Urinary bladder (tissue), 4 donors: ENCODE measurements around the gene TMEM140. TPM values are rescaled to one million over a fixed set of nuclear protein-coding genes. Genes with fewer than 3 reads are reported as not detected.
A peak's percentile ranks its signal among the peaks of the same experiment; 100 is the strongest.
"Not testable (repeated sequence)": the region's sequence is repeated elsewhere in the genome, so short reads cannot be mapped to it uniquely, and the experiment has no call there.

ENCODE experiments used
- DNase-seq: peaks from one replicate; pipeline ENCODE4 v3.0.0-alpha.2; 2015; ENCODE audit errors: extremely low spot score
- H3K27ac ChIP-seq: one replicate; pipeline ENCODE4 v1.5.1; 2013; ENCODE audit warnings: low read depth, mild to moderate bottlenecking, moderate library complexity
- H3K36me3 ChIP-seq: one replicate; pipeline ENCODE4 v1.6.1; 2013; ENCODE audit warnings: mild to moderate bottlenecking, moderate library complexity; ENCODE audit not compliant: insufficient read depth
- H3K4me1 ChIP-seq: one replicate; pipeline ENCODE4 v1.6.1; 2013; ENCODE audit warnings: mild to moderate bottlenecking, moderate library complexity; ENCODE audit not compliant: insufficient read depth
- H3K4me3 ChIP-seq: one replicate; pipeline ENCODE4 v1.5.1; 2013; ENCODE audit warnings: low read depth, low read length
- WGBS: extraction: QIAGEN DNeasy Blood & Tissue Kit; methylation state at CpG from one replicate; pipeline ENCODE4 v1.1.7; 2013; 5-methylcytosine and 5-hydroxymethylcytosine counted together
- polyA plus RNA-seq: library from polyadenylated mRNA; stranded (reverse); fragments of 200-250 nt; gene quantifications from one replicate; pipeline ENCODE4 v1.2.3, GENCODE V29; 2013
- total RNA-seq: library from RNA; depleted of rRNA; stranded (reverse); fragments of >200 nt; gene quantifications from one replicate; pipeline ENCODE4 v1.2.3, GENCODE V29; 2014
- donor health status: healthy with polysubstance abuse.
- donor health status: healthy.

Gene TMEM140
- total RNA-seq (9.2 TPM), polyA plus RNA-seq (18.1 TPM)

- H3K36me3 ChIP-seq, result no peaks in the 10 kb centered on the region
- 13% methylated on average over 13 of the region's 13 CpGs for WGBS
- no peaks in the 10 kb centered on the region for H3K4me1 ChIP-seq
- H3K27ac ChIP-seq, result peak within 1 kb of the TSS; percentile 98
- DNase-seq, result no peak
- H3K4me3 ChIP-seq, result peak within 1 kb of the TSS; percentile 57
Measured at GRCh38 chr7:135147899-135148721, at the start of gene TMEM140. TSS of gene TMEM140 (plus strand) at chr7:135148072. CDS start at chr7:135164442, 16,370 bp downstream.

- Histone ChIP-seq H3K4me1 (no peaks in the 10 kb centered on the region), H3K36me3 (peaks cover 1% of the 10 kb centered on the region), H3K4me3 (no peak overlapping the region), H3K27ac (no peak overlapping the region)
- no peak for DNase-seq
- WGBS, result 22% methylated on average over 3 of the region's 3 CpGs
Measured at GRCh38 chr7:135098391-135098790, 49.5 kb upstream of the TMEM140 start.

- no peak for DNase-seq
- Histone ChIP-seq H3K27ac (no peak overlapping the region), H3K4me3 (no peak overlapping the region), H3K4me1 (no peaks in the 10 kb centered on the region), H3K36me3 (no peaks in the 10 kb centered on the region)
Measured at GRCh38 chr7:135100856-135101255, 47.0 kb upstream of the TMEM140 start.

- Histone ChIP-seq H3K36me3 (no peaks in the 10 kb centered on the region), H3K4me1 (no peaks in the 10 kb centered on the region), H3K27ac (no peak overlapping the region), H3K4me3 (no peak overlapping the region)
- no peak for DNase-seq
Measured at GRCh38 chr7:135102372-135102771, 45.5 kb upstream of the TMEM140 start.

- H3K4me1 ChIP-seq, result no peaks in the 10 kb centered on the region
- H3K27ac ChIP-seq, result no peak overlapping the region
- DNase-seq, result no peak
- WGBS, result 86% methylated on average over 4 of the region's 4 CpGs
- H3K36me3 ChIP-seq, result no peaks in the 10 kb centered on the region
- H3K4me3 ChIP-seq, result no peak overlapping the region
Measured at GRCh38 chr7:135109562-135109961, 38.3 kb upstream of the TMEM140 start.

- H3K27ac ChIP-seq, result no peak overlapping the region
- no peaks in the 10 kb centered on the region for H3K4me1 ChIP-seq
- H3K36me3 ChIP-seq, result no peaks in the 10 kb centered on the region
- DNase-seq, result no peak
- WGBS, result 80% methylated on average over 1 of the region's 1 CpG
- H3K4me3 ChIP-seq, result no peak overlapping the region
Measured at GRCh38 chr7:135109976-135110375, 37.9 kb upstream of the TMEM140 start.

- Histone ChIP-seq H3K27ac (no peak overlapping the region), H3K4me3 (no peak overlapping the region), H3K36me3 (no peaks in the 10 kb centered on the region), H3K4me1 (no peaks in the 10 kb centered on the region)
- 65% methylated on average over 2 of the region's 2 CpGs for WGBS
- no peak for DNase-seq
Measured at GRCh38 chr7:135111379-135111778, 36.5 kb upstream of the TMEM140 start.

GRCh38 chr7:135114622-135115021 lies 33.2 kb upstream of the TMEM140 start:
- H3K27ac ChIP-seq, result no peak overlapping the region
- no peak for DNase-seq
- no peaks in the 10 kb centered on the region for H3K36me3 ChIP-seq
- no peak overlapping the region for H3K4me3 ChIP-seq
- H3K4me1 ChIP-seq, result no peaks in the 10 kb centered on the region
- 98% methylated on average over 1 of the region's 1 CpG for WGBS

GRCh38 chr7:135117096-135117495 lies 30.8 kb upstream of the TMEM140 start:
- 93% methylated on average over 1 of the region's 1 CpG for WGBS
- DNase-seq, result no peak
- Histone ChIP-seq H3K36me3 (no peaks in the 10 kb centered on the region), H3K4me1 (no peaks in the 10 kb centered on the region), H3K4me3 (no peak overlapping the region), H3K27ac (no peak overlapping the region)

- no peak overlapping the region for H3K27ac ChIP-seq
- no peak for DNase-seq
- no peaks in the 10 kb centered on the region for H3K36me3 ChIP-seq
- no peak overlapping the region for H3K4me3 ChIP-seq
- 81% methylated on average over 6 of the region's 6 CpGs for WGBS
- no peaks in the 10 kb centered on the region for H3K4me1 ChIP-seq
Measured at GRCh38 chr7:135121868-135122267, 26.0 kb upstream of the TMEM140 start.

- H3K4me3 ChIP-seq, DNase-seq, H3K4me1 ChIP-seq, H3K36me3 ChIP-seq, H3K27ac ChIP-seq: not testable (repeated sequence)
- 91% methylated on average over 3 of the region's 3 CpGs for WGBS
Measured at GRCh38 chr7:135124631-135125030, 23.2 kb upstream of the TMEM140 start.

- DNase-seq, result no peak
- Histone ChIP-seq H3K27ac (no peak overlapping the region), H3K4me3 (no peak overlapping the region), H3K36me3 (no peaks in the 10 kb centered on the region), H3K4me1 (no peaks in the 10 kb centered on the region)
- whole genome bisulfite sequencing, result 90% methylated on average over 1 of the region's 1 CpG
Measured at GRCh38 chr7:135128931-135129330, 18.9 kb upstream of the TMEM140 start.

- no peak for DNase-seq
- Histone ChIP-seq H3K4me1 (no peaks in the 10 kb centered on the region), H3K36me3 (no peaks in the 10 kb centered on the region), H3K4me3 (no peak overlapping the region), H3K27ac (no peak overlapping the region)
Measured at GRCh38 chr7:135129579-135129978, 18.3 kb upstream of the TMEM140 start.

GRCh38 chr7:135143885-135144668 lies 3.8 kb upstream of the TMEM140 start:
- WGBS, result 84% methylated on average over 3 of the region's 3 CpGs
- no peaks in the 10 kb centered on the region for H3K36me3 ChIP-seq
- H3K4me1 ChIP-seq, result no peaks in the 10 kb centered on the region
- DNase-seq, result no peak
- no peak overlapping the region for H3K4me3 ChIP-seq
- H3K27ac ChIP-seq, result no peak overlapping the region
